GM10248 (cell line): ENCODE results near the gene ARHGAP21.

Experiments used
- CTCF ChIA-PET: fragments of 300-600 bp; sonication (Branson Sonifier 250); formaldehyde crosslinking; extraction: SDS; loops from one replicate; lab custom pipeline; 2021; ENCODE audit warnings: antibody characterized with exemption; lab: Yijun Ruan, JAX
- POLR2A ChIA-PET: fragments of 350-650 bp; sonication (Branson Sonifier 250); formaldehyde crosslinking; extraction: SDS; loops from one replicate; lab custom pipeline; 2020; ENCODE audit warnings: antibody characterized with exemption; lab: Yijun Ruan, JAX
- DNase-seq: peaks from one replicate; pipeline ENCODE4 v3.0.0; 2012; ENCODE audit errors: extremely low spot score
- TF ChIP-seq, protein P1 (sequence below): IDR thresholded peaks from 2 replicates; pipeline ENCODE4 v1.5.1; 2012; ENCODE audit warnings: mild to moderate bottlenecking, low read depth; ENCODE audit errors: extremely low read depth, missing control alignments, control extremely low read depth

The ARHGAP21 gene

DNA sequence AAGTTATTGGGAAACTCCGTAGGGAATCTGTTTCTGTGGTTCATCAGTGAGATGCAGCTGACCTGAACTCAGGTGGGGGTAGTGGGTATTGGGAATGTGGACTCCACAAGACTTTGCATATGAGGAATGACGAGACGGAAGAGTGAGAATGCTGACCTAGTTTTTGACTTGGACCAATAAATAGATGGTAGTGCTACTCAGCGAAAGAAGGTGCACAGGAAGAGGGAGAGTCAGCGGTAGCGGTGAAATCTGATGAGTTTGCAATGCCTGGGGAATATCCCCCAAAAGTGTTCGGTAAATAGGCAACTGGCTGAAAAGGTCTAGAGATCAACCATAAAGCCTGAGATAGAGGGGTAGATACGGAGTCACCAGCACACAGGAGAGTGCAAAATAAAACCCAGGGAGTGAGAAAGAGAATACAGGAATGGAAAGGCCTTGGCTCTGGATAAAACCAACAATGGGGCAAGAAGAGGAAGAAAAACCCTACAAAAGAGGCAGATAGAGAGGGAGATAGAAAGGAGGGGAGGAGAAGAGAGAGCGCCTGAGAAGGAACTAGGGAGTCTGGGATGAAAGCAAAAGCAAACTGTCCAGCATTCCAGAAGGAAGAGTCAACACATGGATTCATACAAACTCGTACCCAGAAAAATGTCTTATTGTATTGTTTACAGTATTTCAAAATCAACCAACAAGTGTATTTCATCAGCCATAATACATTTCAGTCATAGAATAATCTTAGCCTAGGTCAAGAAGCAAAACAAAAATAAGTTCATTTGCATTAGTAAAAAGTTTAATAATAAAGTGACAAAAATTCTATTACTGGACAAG lies 5.4 kb downstream of the ARHGAP21 start:
- ChIA-PET POLR2A (no interaction called here), CTCF (interaction anchor here (1.2 kb wide), 1 partner anchor 11 kb away, joined by 3 read pairs; no protein-coding TSS in a partner anchor)
- DNase-seq, result no peak
- TF ChIP-seq, protein P1, sequence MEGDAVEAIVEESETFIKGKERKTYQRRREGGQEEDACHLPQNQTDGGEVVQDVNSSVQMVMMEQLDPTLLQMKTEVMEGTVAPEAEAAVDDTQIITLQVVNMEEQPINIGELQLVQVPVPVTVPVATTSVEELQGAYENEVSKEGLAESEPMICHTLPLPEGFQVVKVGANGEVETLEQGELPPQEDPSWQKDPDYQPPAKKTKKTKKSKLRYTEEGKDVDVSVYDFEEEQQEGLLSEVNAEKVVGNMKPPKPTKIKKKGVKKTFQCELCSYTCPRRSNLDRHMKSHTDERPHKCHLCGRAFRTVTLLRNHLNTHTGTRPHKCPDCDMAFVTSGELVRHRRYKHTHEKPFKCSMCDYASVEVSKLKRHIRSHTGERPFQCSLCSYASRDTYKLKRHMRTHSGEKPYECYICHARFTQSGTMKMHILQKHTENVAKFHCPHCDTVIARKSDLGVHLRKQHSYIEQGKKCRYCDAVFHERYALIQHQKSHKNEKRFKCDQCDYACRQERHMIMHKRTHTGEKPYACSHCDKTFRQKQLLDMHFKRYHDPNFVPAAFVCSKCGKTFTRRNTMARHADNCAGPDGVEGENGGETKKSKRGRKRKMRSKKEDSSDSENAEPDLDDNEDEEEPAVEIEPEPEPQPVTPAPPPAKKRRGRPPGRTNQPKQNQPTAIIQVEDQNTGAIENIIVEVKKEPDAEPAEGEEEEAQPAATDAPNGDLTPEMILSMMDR, result no peak

DNA sequence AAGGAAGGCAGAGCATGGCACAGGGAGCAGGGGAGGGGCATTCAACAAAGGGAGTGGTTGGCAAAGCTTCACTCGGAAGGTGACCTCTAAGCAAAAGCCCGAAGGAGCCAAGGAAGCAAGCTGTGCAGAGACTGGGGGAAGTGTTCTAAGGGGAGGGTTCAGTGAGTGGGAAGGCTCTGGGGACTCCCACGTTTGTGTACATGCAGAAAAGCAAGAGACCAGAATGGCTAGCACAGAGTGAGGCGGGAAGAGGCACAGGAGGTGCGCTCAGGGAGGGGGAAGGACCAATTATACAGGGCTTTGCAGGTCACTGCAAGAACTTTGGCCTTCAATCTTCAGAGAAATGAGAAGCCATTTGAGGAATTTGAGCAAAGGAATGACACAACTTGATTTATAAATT lies 7.4 kb downstream of the ARHGAP21 start:
- TF ChIP-seq, protein P1, result no peak
- DNase-seq, result no peak
- ChIA-PET CTCF (interaction anchor here (0.9 to 1.4 kb wide), 2 partner anchors 10 to 237 kb away, joined by 3 read pairs; no protein-coding TSS in a partner anchor), POLR2A (no interaction called here)

DNA sequence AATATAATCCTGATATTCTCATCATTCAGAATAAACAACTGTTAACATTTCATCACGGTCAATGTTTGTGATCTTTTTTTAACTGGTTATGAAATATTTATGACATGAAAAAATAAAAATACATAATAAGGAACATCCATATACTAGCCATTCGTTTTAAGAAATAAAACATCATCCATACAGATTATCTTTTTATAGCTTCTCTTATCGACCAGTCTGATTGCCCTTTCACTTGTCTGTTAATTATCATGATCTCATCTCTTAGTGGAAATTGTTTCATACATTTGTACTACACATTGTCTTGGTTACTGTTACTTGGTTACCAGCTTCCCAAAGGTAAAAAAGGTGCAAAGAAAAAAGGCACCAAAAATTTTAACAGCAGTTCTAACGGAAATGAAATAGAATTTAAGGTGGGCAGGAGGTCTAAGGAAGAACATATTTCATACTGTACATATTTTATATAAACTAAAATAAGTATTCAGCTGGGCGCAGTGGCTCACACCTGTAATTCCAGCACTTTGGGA lies 8.4 kb downstream of the ARHGAP21 start:
- DNase-seq, result no peak
- CTCF ChIA-PET, result interaction anchor here (0.9 kb wide), 1 partner anchor 9 kb away, joined by 3 read pairs; no protein-coding TSS in a partner anchor
- TF ChIP-seq, protein P1, result no peak
- POLR2A ChIA-PET, result interaction anchor here (0.7 kb wide), 1 partner anchor 11 kb away, joined by 3 read pairs; no protein-coding TSS in a partner anchor

DNA sequence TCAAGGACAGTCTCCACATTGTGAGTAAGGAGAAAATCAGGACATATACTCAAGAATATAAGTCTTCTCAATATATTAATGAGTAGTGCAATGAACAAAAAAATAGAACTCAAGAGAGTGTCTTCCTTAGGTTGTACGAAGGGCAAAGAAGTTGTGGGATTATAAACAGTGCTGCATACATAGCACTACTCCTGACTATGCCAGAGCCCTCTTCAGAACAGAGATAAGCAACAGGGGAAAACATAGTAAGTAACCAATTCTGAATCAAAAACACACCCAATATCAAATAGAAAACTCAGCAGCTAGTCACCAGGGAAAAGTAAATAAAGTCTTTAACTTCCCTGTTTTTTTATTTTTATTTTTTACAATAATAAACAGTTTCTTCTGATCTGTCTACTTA lies 10.6 kb downstream of the ARHGAP21 start:
- TF ChIP-seq, protein P1, result no peak
- DNase-seq, result no peak
- ChIA-PET POLR2A (no interaction called here), CTCF (no interaction called here)

DNA sequence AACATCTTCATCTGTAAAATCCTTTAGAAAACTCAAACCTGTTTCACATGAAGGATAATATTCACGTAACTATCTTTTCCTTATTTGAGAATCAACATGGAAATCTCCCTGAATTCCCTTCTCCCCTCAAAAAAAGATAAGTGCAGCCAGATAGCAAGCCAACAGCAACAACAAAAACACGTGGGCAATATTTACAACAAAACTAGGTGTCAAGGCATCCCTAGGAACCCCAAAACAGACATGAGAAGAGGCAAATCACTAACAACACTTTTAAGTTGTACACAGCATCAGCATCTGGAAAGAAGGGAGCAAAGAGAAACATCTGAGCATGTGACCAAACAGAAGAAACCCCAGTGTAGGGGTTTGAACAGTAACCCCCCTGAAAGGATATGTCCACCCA lies 12.2 kb downstream of the ARHGAP21 start:
- no peak for DNase-seq
- ChIA-PET POLR2A (no interaction called here), CTCF (no interaction called here)
- TF ChIP-seq, protein P1, result no peak

DNA sequence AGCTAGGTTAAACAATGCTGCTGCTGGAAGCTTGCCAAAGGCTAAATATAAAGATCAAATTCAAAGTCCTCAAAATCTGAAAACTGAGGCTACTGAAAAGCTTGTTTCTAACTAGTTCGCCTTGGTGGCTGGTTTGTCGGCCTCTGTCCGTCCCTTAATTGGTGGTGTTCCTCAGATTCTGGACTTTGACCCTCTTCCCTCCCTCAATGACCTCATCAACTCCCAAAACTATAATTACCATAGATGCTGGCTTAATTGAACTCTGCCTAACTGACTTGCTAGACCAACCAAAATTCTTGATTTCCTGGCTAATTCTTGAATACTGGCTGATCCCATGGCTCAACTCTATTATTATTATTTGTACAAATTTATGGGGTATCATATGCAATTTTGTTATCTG lies 15.6 kb downstream of the ARHGAP21 start:
- POLR2A ChIA-PET, result no interaction called here
- TF ChIP-seq, protein P1, result no peak
- CTCF ChIA-PET, result interaction anchor here (0.8 to 2.4 kb wide), 7 partner anchors 10 to 317 kb away, joined by 3 to 11 read pairs (median 4); no protein-coding TSS in a partner anchor
- DNase-seq, result no peak
